ENCODE measurements around the gene CNPPD1. TPM values are rescaled to one million over a fixed set of nuclear protein-coding genes. Genes with fewer than 3 reads are reported as not detected.
A peak's percentile ranks its signal among the peaks of the same experiment; 100 is the strongest.

The CNPPD1 gene
- total RNA-seq, 1 experiment from 2014 or later = 33.9 TPM

GRCh38 chr2:219206328-219207133 lies 29.8 kb upstream of the CNPPD1 start, which contains the start of gene ZFAND2B:
Gene ZFAND2B, plus strand, starts transcription at chr2:219206782. Its CDS starts 206 bp downstream, at chr2:219206988.
- Mint-ChIP-seq H3K4me1 (ENCODE audit: insufficient read depth, unreplicated experiment) (peaks cover 15% of the 10 kb centered on the region), H3K27ac (ENCODE audit: low read depth, unreplicated experiment) (peak within 1 kb of the TSS; percentile 94), H3K27me3 (ENCODE audit: insufficient read depth, unreplicated experiment) (no peaks in the 10 kb centered on the region), H3K4me3 (ENCODE audit: unreplicated experiment) (peak within 1 kb of the TSS; percentile 88), H3K36me3 (ENCODE audit: insufficient read depth, unreplicated experiment) (peaks cover 34% of the 10 kb centered on the region), H3K9me3 (ENCODE audit: unreplicated experiment) (no peaks in the 10 kb centered on the region)
- intact Hi-C loops (cut with micrococcal nuclease) = loop anchor here (1.0 kb wide), 1 partner anchor 46 kb away; the partner anchor contains the start of gene NHEJ1
- TF ChIP-seq CTCF (IDR thresholded peaks at IDR 0.05; ENCODE audit: unreplicated experiment) = no peak
- ChIA-PET POLR2A (interaction anchor here (0.6 to 4.5 kb wide), 26 partner anchors 9 to 921 kb away, joined by 3 to 64 read pairs (median 5); partner anchors contain the start of genes ABCB6, ANKZF1, ATG9A and CHPF), CTCF (interaction anchor here (0.6 to 1.4 kb wide), 5 partner anchors 25 to 88 kb away, joined by 3 to 4 read pairs (median 3); no protein-coding TSS in a partner anchor)
- TSS peak; percentile 69 for BruUV-seq (replicated peaks)
- peak; percentile 93 for DNase-seq (ENCODE audit: unreplicated experiment)

GRCh38 chr2:219205981-219206327 lies 29.2 kb upstream of the CNPPD1 start:
- Mint-ChIP-seq H3K4me1 (ENCODE audit: insufficient read depth, unreplicated experiment) (peaks cover 15% of the 10 kb centered on the region), H3K36me3 (ENCODE audit: insufficient read depth, unreplicated experiment) (peaks cover 28% of the 10 kb centered on the region), H3K4me3 (ENCODE audit: unreplicated experiment) (peak overlapping the region; percentile 88), H3K9me3 (ENCODE audit: unreplicated experiment) (no peaks in the 10 kb centered on the region), H3K27me3 (ENCODE audit: insufficient read depth, unreplicated experiment) (no peaks in the 10 kb centered on the region), H3K27ac (ENCODE audit: low read depth, unreplicated experiment) (peak overlapping the region; percentile 94)
- POLR2A ChIA-PET = interaction anchor here (0.5 to 4.5 kb wide), 24 partner anchors 9 to 921 kb away, joined by 3 to 64 read pairs (median 6); partner anchors contain the start of genes ABCB6, ANKZF1, ATG9A and CNPPD1
- TF ChIP-seq CTCF (IDR thresholded peaks at IDR 0.05; ENCODE audit: unreplicated experiment) = no peak
- no peak for DNase-seq (ENCODE audit: unreplicated experiment)
- intact Hi-C loops (cut with micrococcal nuclease) = loop anchor here (1.0 kb wide), 1 partner anchor 46 kb away; the partner anchor contains the start of gene NHEJ1
- BruUV-seq (replicated peaks) = no TSS peak
- CTCF ChIA-PET = interaction anchor here (0.6 to 1.4 kb wide), 5 partner anchors 25 to 89 kb away, joined by 3 to 4 read pairs (median 3); no protein-coding TSS in a partner anchor

GRCh38 chr2:219205165-219205538 lies 28.4 kb upstream of the CNPPD1 start:
- POLR2A ChIA-PET = interaction anchor here (2.2 to 4.3 kb wide), 3 partner anchors 25 to 40 kb away, joined by 10 to 64 read pairs (median 28); partner anchors contain the start of genes ANKZF1, ATG9A, CNPPD1 and GLB1L
- DNase-seq (ENCODE audit: unreplicated experiment) = no peak
- Mint-ChIP-seq H3K27ac (ENCODE audit: low read depth, unreplicated experiment) (no peak overlapping the region), H3K9me3 (ENCODE audit: unreplicated experiment) (no peaks in the 10 kb centered on the region), H3K36me3 (ENCODE audit: insufficient read depth, unreplicated experiment) (peaks cover 20% of the 10 kb centered on the region), H3K4me3 (ENCODE audit: unreplicated experiment) (peak overlapping the region; percentile 88), H3K4me1 (ENCODE audit: insufficient read depth, unreplicated experiment) (peaks cover 15% of the 10 kb centered on the region), H3K27me3 (ENCODE audit: insufficient read depth, unreplicated experiment) (no peaks in the 10 kb centered on the region)
- intact Hi-C loops (cut with micrococcal nuclease) = no loop called here
- TF ChIP-seq CTCF (IDR thresholded peaks at IDR 0.05; ENCODE audit: unreplicated experiment) = no peak
- BruUV-seq (replicated peaks) = no TSS peak
- CTCF ChIA-PET = no interaction called here

Measured in MCF 10A (cell line).